Left lung (tissue), 10 donors: ENCODE data around the gene PIP4K2A. TPM values are rescaled to one million over a fixed set of nuclear protein-coding genes. Genes with fewer than 3 reads are reported as not detected.

Experiments used
- ATAC-seq: fragments of 200-7000 bp; cut with Tn5 transposase; one replicate; pipeline ENCODE4 v1.9.1; 2020; ENCODE audit warnings: moderate library complexity
- DNase-seq, 4 donors: peaks; one replicate each; pipeline ENCODE4 v3.0.0-alpha.2; 2013 to 2020
- H3K27ac ChIP-seq, 2 donors: fragments of 200-600 bp; sonication (generic) in 1 of 2; one replicate each; pipeline versions ENCODE4 v1.5.0 to v1.8.0; 2020 to 2021
- H3K27me3 ChIP-seq, 2 donors: fragments of 200-600 bp; sonication (generic) in 1 of 2; one replicate each; pipeline versions ENCODE4 v1.5.0 to v1.8.0; 2020 to 2021
- H3K36me3 ChIP-seq, 2 donors: fragments of 200-600 bp; sonication (generic) in 1 of 2; one replicate each; pipeline versions ENCODE4 v1.5.0 to v1.8.0; 2020 to 2021
- H3K4me1 ChIP-seq, 2 donors: fragments of 200-600 bp; one replicate each; pipeline ENCODE4 v1.8.0; 2021
- H3K4me3 ChIP-seq, 2 donors: fragments of 200-600 bp; sonication (generic) in 1 of 2; one replicate each; pipeline versions ENCODE4 v1.5.0 to v1.8.0; 2020 to 2021; ENCODE audit warnings: mild to moderate bottlenecking in 1 of 2
- H3K9me3 ChIP-seq, 2 donors: fragments of 200-600 bp; sonication (generic) in 1 of 2; one replicate each; pipeline versions ENCODE4 v1.5.0 to v1.8.0; 2020 to 2021
- intact Hi-C, 2 donors: fragments of 100-400 bp; cut with DNase I; formaldehyde crosslinking; loops; one replicate each; pipeline versions ENCODE4 v1.11.2 to v1.14.2; 2022
- polyA plus RNA-seq, 6 donors: library from polyadenylated mRNA; unstranded; fragments of 120-200 nt; gene quantifications; one replicate each; pipeline ENCODE4 v1.2.1, GENCODE V29; 2013; ENCODE audit not compliant: insufficient read length in 6 of 6
- total RNA-seq, 2 donors: library from RNA; stranded (reverse); fragmentation: NEBNext Ultra II Directional; extraction: Animal tissue kit (Norgen Biotek cat#: 25700); gene quantifications; one replicate each; pipeline ENCODE4 v1.2.1, GENCODE V29; 2021
- TF ChIP-seq, protein P1 (sequence below), 2 donors: fragments of 200-600 bp; sonication (generic) in 1 of 2; IDR thresholded peaks; one replicate each; pipeline versions ENCODE4 v1.5.0 to v1.8.0; 2021; ENCODE audit warnings: antibody characterized with exemption in 2 of 2
- donor health status: DM: no; HTN: yes; CAD: no.
- donor health status: DM: no; HTN: no; CAD: no.

The PIP4K2A gene
- total and polyA plus RNA-seq, 8 donors: 24.9 to 53.8 (median 29.5) TPM

DNA sequence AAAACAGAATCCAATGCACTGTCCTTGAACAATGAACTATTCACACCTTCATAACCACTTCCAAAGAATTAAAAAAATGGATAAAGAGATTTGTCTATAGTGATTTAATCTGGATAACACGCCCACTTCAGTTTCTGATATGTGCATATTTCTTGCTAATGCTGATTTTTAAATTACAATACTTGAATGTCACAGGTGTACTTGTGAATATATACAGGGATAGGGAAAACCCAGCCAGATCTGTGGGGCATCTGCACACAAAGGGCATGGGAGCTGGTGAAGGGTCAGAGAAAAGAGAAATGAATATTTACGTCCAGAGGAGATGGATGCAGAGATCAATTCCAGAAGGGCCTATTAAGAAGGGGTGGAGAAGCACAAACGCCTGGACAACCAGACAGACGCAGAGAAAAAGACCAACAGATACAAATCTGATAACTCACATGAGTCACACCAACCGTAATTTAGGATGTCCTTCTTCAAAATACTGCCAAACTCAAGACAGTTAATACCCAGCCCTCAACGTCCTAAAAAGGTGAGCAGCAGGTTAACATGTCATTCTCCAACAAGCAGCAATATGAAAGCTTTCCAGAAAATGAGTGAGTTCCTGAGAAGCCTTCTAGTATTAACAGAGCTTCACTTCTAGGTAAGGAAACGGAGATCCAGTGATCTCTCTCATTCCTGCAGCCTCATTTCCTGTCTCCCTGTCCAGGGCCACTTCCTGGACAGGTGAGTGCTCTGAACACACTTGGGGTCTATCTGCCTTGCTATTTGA, 41.9 kb downstream of the PIP4K2A start:
- TF ChIP-seq, protein P1, sequence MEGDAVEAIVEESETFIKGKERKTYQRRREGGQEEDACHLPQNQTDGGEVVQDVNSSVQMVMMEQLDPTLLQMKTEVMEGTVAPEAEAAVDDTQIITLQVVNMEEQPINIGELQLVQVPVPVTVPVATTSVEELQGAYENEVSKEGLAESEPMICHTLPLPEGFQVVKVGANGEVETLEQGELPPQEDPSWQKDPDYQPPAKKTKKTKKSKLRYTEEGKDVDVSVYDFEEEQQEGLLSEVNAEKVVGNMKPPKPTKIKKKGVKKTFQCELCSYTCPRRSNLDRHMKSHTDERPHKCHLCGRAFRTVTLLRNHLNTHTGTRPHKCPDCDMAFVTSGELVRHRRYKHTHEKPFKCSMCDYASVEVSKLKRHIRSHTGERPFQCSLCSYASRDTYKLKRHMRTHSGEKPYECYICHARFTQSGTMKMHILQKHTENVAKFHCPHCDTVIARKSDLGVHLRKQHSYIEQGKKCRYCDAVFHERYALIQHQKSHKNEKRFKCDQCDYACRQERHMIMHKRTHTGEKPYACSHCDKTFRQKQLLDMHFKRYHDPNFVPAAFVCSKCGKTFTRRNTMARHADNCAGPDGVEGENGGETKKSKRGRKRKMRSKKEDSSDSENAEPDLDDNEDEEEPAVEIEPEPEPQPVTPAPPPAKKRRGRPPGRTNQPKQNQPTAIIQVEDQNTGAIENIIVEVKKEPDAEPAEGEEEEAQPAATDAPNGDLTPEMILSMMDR (IDR thresholded peaks at IDR 0.05): no peak
- no peaks in the 10 kb centered on the region for H3K36me3 ChIP-seq
- H3K27ac ChIP-seq: no peak overlapping the region
- DNase-seq (no peak), ATAC-seq (no peak)
- H3K4me3 ChIP-seq: no peak overlapping the region
- intact Hi-C loops: no loop called here
- H3K4me1 ChIP-seq: peaks cover 0 to 54% of the 10 kb centered on the region in 2 donors
- H3K27me3 ChIP-seq: no peaks in the 10 kb centered on the region
- no peaks in the 10 kb centered on the region for H3K9me3 ChIP-seq

DNA sequence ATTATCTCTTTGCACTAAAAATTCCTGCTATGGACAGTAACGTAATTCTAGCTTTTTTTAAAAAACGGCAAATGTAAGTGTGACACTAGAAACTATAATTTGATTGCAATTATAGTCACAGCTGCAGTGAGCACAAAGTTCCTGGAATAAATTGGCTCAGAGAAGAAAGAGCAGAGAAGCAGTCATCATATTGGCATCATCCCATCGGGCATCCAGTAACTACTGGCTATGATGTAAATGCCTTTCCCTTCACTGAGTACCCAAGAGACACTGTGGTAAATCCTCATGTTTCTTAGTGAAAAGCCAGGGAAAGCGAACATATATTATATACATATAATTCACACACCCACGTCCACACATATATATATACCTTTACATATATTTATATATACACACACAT, 43.6 kb downstream of the PIP4K2A start:
- DNase-seq (no peak), ATAC-seq (no peak)
- Histone ChIP-seq H3K36me3 (no peaks in the 10 kb centered on the region), H3K27me3 (no peaks in the 10 kb centered on the region), H3K4me3 (no peak overlapping the region), H3K9me3 (no peaks in the 10 kb centered on the region), H3K27ac (no peak overlapping the region), H3K4me1 (peaks cover 0 to 61% of the 10 kb centered on the region in 2 donors)
- TF ChIP-seq, protein P1 (IDR thresholded peaks at IDR 0.05): no peak
- intact Hi-C loops: no loop called here

DNA sequence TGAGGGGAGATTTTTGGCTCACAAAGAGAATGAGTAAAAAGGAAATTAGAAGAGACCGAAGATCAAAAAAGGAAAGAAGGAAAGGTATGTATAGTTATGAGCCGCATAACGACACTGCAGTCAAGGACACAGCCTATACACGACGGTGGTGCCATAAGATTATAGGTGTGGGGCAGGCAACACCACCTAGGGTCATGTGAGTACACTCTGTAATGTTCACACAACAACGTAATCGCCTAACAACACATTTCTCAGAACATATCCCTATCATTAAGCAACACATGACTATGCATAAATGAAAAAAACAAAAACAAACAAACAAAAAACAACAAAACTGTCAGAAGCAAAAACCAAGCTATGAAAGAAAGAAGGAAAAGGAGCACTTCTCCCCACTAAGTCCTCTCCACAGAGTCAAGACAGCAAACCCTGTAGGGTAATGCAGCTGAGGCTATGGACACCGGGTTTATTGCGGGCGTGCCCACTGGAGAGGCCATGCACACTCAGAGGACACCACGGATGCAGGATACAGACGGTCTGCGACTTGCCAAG, 45.1 kb downstream of the PIP4K2A start:
- DNase-seq (no peak), ATAC-seq (no peak)
- TF ChIP-seq, protein P1 (IDR thresholded peaks at IDR 0.05): no peak
- Histone ChIP-seq H3K36me3 (no peaks in the 10 kb centered on the region), H3K4me3 (no peak overlapping the region), H3K27me3 (no peaks in the 10 kb centered on the region), H3K9me3 (no peaks in the 10 kb centered on the region), H3K4me1 (peaks cover 0 to 49% of the 10 kb centered on the region in 2 donors), H3K27ac (peak overlapping the region in 1 of 2 donors; percentile 7)
- intact Hi-C loops: no loop called here

DNA sequence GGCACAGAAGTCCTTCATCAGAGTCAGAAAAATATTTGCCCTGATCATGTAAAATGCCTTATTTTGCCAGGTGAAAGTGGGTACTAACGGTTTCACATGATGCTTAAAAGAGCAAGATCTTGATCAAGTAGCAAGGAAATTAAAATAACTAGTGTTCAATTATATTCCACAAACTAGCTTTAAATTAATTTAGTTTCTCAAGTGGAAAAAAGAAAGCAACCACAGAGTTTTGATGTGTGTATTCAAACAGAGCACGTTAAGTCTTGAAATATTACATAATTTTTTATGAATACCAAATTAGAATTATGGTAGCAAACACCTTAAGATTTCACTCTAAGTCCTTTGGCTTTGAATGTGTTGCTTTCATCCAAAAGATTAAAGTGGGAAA, 47.3 kb downstream of the PIP4K2A start:
- no peak overlapping the region for H3K4me3 ChIP-seq
- H3K9me3 ChIP-seq: no peaks in the 10 kb centered on the region
- TF ChIP-seq, protein P1 (IDR thresholded peaks at IDR 0.05): no peak
- no peak for ATAC-seq
- H3K4me1 ChIP-seq: peaks cover 0 to 42% of the 10 kb centered on the region in 2 donors
- no peak for DNase-seq
- H3K27me3 ChIP-seq: no peaks in the 10 kb centered on the region
- H3K27ac ChIP-seq: no peak overlapping the region
- no peaks in the 10 kb centered on the region for H3K36me3 ChIP-seq
- intact Hi-C loops: no loop called here

DNA sequence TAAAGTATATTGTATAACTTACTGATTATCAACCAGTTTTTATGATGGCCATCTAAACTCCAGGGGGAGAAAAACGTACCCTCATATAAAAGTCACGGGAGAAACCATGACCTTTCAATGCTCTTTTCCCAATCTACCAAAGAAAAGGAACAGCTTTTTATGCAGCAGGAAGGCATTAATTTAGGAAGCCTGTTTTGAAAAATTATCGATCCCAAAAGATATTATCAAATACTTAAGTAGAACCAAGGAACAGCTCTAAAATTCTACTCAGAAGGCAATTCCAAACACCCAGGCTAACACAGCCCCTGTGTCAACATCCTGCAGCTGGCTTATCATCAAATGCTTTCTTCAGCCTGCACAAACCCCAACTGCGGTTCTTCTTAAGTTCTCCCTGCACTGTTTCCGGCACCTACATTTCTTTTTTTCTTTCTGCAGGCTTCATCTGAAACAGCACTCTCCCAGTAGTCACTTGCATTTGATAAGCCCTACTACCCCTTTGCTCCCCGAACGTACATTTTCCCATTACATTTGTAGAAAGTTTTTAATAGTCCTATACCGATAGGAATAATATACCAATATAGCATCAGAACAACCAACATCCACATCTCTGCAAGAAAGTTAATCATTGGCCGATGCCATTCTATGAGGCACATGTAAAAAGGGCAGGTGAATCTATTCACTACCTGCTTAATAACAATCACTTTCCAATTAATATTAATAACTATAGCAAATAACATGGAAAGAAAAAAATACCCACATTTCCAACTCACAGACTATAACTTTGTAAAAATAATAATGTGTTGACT, 47.9 kb downstream of the PIP4K2A start:
- no peak overlapping the region for H3K4me3 ChIP-seq
- H3K36me3 ChIP-seq: no peaks in the 10 kb centered on the region
- intact Hi-C loops: no loop called here
- ATAC-seq: peak; percentile 59
- TF ChIP-seq, protein P1 (IDR thresholded peaks at IDR 0.05): no peak
- DNase-seq: peak in 1 of 4 donors; percentile 51
- H3K27ac ChIP-seq: peak overlapping the region in 1 of 2 donors; percentile 37
- peaks cover 0 to 42% of the 10 kb centered on the region in 2 donors for H3K4me1 ChIP-seq
- no peaks in the 10 kb centered on the region for H3K27me3 ChIP-seq
- no peaks in the 10 kb centered on the region for H3K9me3 ChIP-seq
